ENCODE results near the gene BEGAIN.

- no peak for TF ChIP-seq CTCF (IDR thresholded peaks at IDR 0.05; ENCODE audit: extremely low read depth in 1 of 2, insufficient read depth in 1 of 2, low read depth in 1 of 2, low read length in 2 of 2)
- no peak for TF ChIP-seq POLR2A (IDR thresholded peaks at IDR 0.05; ENCODE audit: low read depth, low read length)
- TF ChIP-seq MAX (IDR thresholded peaks at IDR 0.05; ENCODE audit: insufficient read depth, insufficient read length) = no peak
- TF ChIP-seq EZH2 (IDR thresholded peaks at IDR 0.05; ENCODE audit: borderline replicate concordance, low read depth, low read length, severe bottlenecking) = no peak
- no peak for TF ChIP-seq FOS (IDR thresholded peaks at IDR 0.05; ENCODE audit: borderline replicate concordance, insufficient read depth, low read length)
- no peak for TF ChIP-seq MYC (IDR thresholded peaks at IDR 0.05; ENCODE audit: low read depth, low read length)
- no peak for TF ChIP-seq POLR2AphosphoS5 (IDR thresholded peaks at IDR 0.05; ENCODE audit: insufficient read depth, low read depth, low read length)
- no peak for TF ChIP-seq JUN (IDR thresholded peaks at IDR 0.05; ENCODE audit: borderline replicate concordance, insufficient read depth, insufficient read length, low read depth)
- TF ChIP-seq GATA2 (IDR thresholded peaks at IDR 0.05; ENCODE audit: insufficient read depth, insufficient read length, low read depth, low read length) = no peak
Measured at GRCh38 chr14:100601064-100601463, 13.8 kb upstream of the BEGAIN start.
